ENCODE results near the gene DEDD.

Gene DEDD

GRCh38 chr1:161140755-161141400, 8.4 kb upstream of the DEDD start:
- DNase-seq (ENCODE audit: low read depth) = no peak
- H3K4me3 ChIP-seq (ENCODE audit: control insufficient read depth, low read depth, low read length) = no peak overlapping the region
- no peak for TF ChIP-seq CTCF (IDR thresholded peaks at IDR 0.05; ENCODE audit: control insufficient read depth, insufficient read depth, low read depth, low read length, missing control alignments)

GRCh38 chr1:161139766-161140165, 7.3 kb upstream of the DEDD start:
- TF ChIP-seq CTCF (IDR thresholded peaks at IDR 0.05; ENCODE audit: control insufficient read depth, insufficient read depth, low read depth, low read length, missing control alignments) = peak; percentile 52
- no peak for DNase-seq (ENCODE audit: low read depth)

GRCh38 chr1:161138431-161138830, 6.0 kb upstream of the DEDD start:
- no peak for TF ChIP-seq CTCF (IDR thresholded peaks at IDR 0.05; ENCODE audit: control insufficient read depth, insufficient read depth, low read depth, low read length, missing control alignments)
- DNase-seq (ENCODE audit: low read depth) = no peak
- H3K4me3 ChIP-seq (ENCODE audit: control insufficient read depth, low read depth, low read length) = no peak overlapping the region

More at GRCh38 chr1:161139766-161140165, 7.3 kb upstream of the DEDD start:
- H3K4me3 ChIP-seq (ENCODE audit: control insufficient read depth, low read depth, low read length) = no peak overlapping the region

GRCh38 chr1:161137881-161138280, 5.4 kb upstream of the DEDD start:
- H3K4me3 ChIP-seq (ENCODE audit: control insufficient read depth, low read depth, low read length) = no peak overlapping the region
- TF ChIP-seq CTCF (IDR thresholded peaks at IDR 0.05; ENCODE audit: control insufficient read depth, insufficient read depth, low read depth, low read length, missing control alignments) = no peak
- no peak for DNase-seq (ENCODE audit: low read depth)

- H3K4me3 ChIP-seq (ENCODE audit: control insufficient read depth, low read depth, low read length) = peak overlapping the region; percentile 63
- no peak for TF ChIP-seq CTCF (IDR thresholded peaks at IDR 0.05; ENCODE audit: control insufficient read depth, insufficient read depth, low read depth, low read length, missing control alignments)
- DNase-seq (ENCODE audit: low read depth) = no peak
Observed at GRCh38 chr1:161133220-161133740, 813 bp upstream of the DEDD start.

- TF ChIP-seq CTCF (IDR thresholded peaks at IDR 0.05; ENCODE audit: control insufficient read depth, insufficient read depth, low read depth, low read length, missing control alignments) = no peak
- H3K4me3 ChIP-seq (ENCODE audit: control insufficient read depth, low read depth, low read length) = peak overlapping the region; percentile 63
- no peak for DNase-seq (ENCODE audit: low read depth)
Observed at GRCh38 chr1:161131523-161132409, 701 bp downstream of the DEDD start.
